AG09309 (cell line): ENCODE data around the gene SLX4.
"Not testable (repeated sequence)": the region's sequence is repeated elsewhere in the genome, so short reads cannot be mapped to it uniquely, and the experiment has no call there.

Experiments
- DNase-seq: peaks from one replicate; pipeline ENCODE4 v3.0.0-alpha.2; 2010; ENCODE audit warnings: low read depth
- H3K4me3 ChIP-seq: 2 replicates; pipeline ENCODE4 v1.5.1; 2011; ENCODE audit warnings: mild to moderate bottlenecking, low read depth, low read length, moderate library complexity; ENCODE audit not compliant: control insufficient read depth
- TF ChIP-seq, protein P1 (sequence below): IDR thresholded peaks from 2 replicates; pipeline ENCODE4 v1.5.1; 2011; ENCODE audit warnings: mild to moderate bottlenecking, low read depth, low read length, inconsistent platforms; ENCODE audit not compliant: insufficient read depth, control insufficient read depth; ENCODE audit errors: missing control alignments

SLX4 gene

DNA sequence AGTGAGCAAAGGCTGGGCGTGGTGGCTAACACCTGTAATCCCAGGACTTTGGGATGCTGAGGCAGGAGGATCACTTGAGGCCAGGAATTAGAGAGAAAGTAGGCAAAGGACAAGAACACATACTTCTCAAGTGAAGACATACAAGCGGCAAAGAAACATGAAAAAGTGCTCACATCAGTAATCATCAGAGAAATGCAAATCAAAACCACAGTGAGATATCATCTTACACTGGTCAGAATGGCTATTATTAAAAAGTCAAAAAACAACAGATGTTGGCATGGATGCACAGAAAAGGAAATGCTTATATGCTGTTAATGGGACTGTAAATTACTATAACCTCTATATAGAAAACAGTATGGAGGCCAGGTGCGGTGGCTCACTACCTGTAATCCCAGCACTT is 12.2 kb upstream of the SLX4 start:
- no peak for DNase-seq
- no peak overlapping the region for H3K4me3 ChIP-seq
- TF ChIP-seq, protein P1, sequence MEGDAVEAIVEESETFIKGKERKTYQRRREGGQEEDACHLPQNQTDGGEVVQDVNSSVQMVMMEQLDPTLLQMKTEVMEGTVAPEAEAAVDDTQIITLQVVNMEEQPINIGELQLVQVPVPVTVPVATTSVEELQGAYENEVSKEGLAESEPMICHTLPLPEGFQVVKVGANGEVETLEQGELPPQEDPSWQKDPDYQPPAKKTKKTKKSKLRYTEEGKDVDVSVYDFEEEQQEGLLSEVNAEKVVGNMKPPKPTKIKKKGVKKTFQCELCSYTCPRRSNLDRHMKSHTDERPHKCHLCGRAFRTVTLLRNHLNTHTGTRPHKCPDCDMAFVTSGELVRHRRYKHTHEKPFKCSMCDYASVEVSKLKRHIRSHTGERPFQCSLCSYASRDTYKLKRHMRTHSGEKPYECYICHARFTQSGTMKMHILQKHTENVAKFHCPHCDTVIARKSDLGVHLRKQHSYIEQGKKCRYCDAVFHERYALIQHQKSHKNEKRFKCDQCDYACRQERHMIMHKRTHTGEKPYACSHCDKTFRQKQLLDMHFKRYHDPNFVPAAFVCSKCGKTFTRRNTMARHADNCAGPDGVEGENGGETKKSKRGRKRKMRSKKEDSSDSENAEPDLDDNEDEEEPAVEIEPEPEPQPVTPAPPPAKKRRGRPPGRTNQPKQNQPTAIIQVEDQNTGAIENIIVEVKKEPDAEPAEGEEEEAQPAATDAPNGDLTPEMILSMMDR, result no peak

DNA sequence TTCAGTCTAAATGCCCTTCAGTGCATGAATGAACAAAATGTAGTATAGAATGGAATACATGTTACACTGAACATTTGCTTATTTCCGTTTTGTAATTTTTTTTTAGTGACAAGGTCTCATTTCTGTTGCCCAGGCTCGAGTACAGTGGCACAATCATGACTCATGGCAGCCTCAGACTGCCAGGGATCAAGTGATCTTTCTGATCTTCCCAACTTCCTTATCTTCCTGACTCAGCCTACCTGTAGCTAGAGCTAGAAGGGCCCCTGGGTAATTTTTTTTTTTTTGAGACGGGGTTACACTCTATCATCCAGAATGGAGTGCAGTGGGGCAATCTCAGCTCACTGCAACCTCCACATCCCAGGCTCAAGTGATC is 7.3 kb upstream of the SLX4 start:
- no peak overlapping the region for H3K4me3 ChIP-seq

DNA sequence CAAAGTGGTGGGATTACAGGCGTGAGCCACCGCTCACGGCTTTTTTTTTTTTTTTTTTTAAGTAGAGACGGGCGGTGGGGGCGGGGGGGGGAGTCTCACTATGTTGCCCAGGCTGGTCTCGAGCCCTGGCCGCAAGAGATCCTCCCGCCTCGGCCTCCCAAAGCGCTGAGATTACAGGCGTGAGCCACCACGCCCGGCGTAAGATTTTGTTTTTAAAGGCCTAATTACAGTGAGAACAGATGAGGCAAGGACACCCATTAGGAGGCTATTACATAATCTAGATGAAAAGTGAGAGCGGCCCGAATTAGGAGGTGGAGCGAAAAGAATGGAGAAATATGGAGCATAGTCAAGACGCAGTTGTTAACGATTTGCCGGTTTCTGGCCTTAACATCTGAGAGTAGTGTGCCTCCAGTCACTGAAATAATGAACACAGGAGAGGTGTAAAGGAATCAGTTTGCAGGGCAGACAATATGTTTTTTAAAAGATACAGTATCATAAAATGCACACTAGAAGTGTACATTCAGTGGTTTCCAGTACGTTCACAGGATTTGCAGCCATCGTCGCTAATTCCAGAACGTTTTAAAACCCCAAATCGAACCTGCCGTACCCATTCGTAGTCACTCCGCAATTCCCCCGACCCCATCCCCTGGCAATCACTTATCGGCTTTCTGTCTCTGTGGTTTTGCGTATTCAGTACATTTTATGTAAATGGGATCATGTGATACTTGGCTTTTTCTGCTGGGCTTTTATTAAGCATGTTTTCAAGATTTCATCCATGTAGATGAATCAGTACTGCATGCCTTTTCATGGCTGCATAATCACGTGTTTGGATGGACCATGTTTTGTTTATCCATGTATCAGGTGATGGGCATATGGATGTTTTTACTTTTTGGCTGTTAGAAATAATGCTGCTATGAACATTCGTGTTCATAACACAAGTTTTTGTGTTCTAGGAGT is 1.4 kb upstream of the SLX4 start:
- H3K4me3 ChIP-seq, result peak overlapping the region; percentile 71
- no peak for DNase-seq
- TF ChIP-seq, protein P1, result no peak

More for the DNA sequence above, 7.3 kb upstream of the SLX4 start:
- no peak for DNase-seq
- TF ChIP-seq, protein P1, result no peak

DNA sequence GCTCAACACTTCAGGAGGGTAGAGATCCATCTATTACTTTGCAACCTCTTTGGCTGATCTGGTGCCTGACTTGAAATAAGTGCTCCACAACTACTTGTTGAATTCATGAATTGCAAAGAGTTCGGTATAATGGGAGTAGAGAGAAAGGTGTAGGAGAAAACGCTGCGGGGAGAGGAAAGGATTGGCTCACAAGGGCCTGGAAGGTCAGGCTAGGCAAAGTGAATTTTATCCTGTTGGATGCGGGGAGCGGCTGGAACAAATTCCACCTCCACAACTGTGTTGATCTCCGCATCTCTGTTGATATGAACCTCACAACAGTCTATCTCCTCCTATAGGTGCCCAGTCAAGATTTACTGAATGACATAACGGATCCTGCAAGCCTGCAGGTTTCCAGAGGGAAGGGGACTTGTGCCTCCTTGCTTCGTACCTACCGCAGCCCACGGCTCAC is 684 bp downstream of the SLX4 start:
- DNase-seq, result no peak
- TF ChIP-seq, protein P1, result no peak
- H3K4me3 ChIP-seq, result peak overlapping the region; percentile 85

DNA sequence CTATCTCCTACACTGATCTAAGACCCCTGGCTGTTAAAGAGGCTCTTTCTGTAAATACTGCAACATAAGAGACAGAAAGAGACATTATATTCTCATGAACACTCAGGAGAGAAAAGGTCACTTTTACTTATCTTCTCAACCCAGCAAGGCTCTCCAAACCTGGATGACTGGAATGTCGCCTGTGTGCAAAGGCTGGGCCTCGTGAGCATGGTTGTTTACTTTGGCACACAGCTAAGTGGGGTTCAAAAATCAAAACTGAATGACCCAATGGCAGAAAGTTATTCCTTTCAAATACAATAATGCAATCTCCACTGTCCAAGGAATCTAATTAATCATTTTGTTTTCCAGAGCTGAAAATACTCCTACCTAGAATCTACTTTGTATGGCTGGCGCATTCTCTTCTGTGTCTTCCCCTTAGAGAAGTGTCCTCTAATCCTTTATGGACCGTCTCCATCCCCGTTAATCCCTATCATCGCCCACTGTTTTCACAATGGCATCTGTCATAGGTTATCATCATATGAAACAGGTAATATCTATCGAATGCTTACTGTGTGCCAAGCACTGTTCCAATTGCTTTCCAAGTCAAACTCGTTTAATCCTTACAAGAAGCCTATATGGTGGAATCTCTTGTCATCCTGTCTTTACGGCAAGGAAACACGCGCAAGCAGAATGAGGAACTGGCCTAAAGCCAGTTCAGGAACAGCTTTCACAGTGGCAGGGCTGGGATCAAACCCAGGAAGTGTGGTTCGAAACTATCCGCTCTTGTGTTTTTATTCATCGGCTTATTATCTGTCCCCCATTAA is 1.3 kb downstream of the SLX4 start:
- DNase-seq, result no peak
- peak overlapping the region; percentile 85; the same call in 1 of the 2 replicates for H3K4me3 ChIP-seq
- TF ChIP-seq, protein P1, result no peak

DNA sequence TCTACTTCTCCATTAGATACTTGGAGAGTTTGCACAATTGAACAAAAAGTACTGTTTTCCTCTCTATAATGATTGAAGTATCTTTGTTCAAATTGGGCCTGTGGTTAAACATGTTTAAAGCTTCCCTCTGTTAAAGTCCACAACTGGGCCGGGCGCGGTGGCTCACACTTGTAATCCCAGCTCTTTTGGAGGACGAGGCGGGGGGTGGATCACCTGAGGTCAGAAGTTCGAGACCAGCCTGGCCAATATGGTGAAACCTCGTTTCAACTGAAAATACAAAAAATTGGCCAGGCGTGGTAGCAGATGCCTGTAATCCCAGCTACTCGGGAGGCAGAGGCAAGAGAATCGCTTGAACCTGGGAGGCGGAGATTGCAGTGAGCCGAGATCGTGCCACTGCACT is 2.4 kb downstream of the SLX4 start:
- H3K4me3 ChIP-seq, DNase-seq: not testable (repeated sequence)

DNA sequence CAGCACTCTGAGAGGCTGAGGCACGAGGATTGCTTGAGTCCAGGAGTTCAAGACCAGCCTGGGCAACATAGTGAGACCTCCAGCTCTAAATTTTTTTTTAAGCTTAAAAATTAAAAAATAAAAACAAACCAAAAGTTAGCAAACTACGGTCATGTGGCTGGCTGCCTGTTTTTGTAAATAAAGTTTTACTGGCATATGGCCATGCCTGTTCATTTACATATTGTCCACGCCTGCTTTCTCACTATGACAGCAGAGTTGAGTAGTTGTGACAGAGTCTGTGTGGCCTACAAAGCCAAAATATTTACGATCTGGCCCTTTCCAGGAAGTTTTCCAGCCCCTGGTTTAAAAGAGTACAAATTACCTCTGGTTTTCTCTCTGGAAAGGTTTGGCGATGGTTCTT is 3.3 kb downstream of the SLX4 start:
- no peak overlapping the region for H3K4me3 ChIP-seq
- TF ChIP-seq, protein P1, result no peak

More for the DNA sequence above, 3.3 kb downstream of the SLX4 start:
- no peak for DNase-seq
